ENCODE results near the gene DAPL1.

DAPL1 gene

GRCh38 chr2:158795195-158795924, at the start of gene DAPL1:
TSS of gene DAPL1 (plus strand) at chr2:158795317. CDS start at chr2:158795373, 56 bp downstream.
- DNase-seq = peak in 16 of 56 donors; percentile 4 to 35 (median 12)

GRCh38 chr2:158745866-158746382, 49.2 kb upstream of the DAPL1 start:
- DNase-seq = peak in 1 of 56 donors; percentile 5

- DNase-seq = no peak
These were observed 48.6 kb upstream of the DAPL1 start for GRCh38 chr2:158746488-158746887.

GRCh38 chr2:158747281-158747680, 47.8 kb upstream of the DAPL1 start:
- no peak for DNase-seq

GRCh38 chr2:158748926-158749590, 46.1 kb upstream of the DAPL1 start:
- no peak for DNase-seq

- DNase-seq = no peak
These were observed 44.5 kb upstream of the DAPL1 start for GRCh38 chr2:158750458-158751125.

- DNase-seq = peak in 36 of 56 donors; percentile 9 to 68 (median 40)
These were observed 41.2 kb upstream of the DAPL1 start for GRCh38 chr2:158753641-158754611.

- DNase-seq = no peak
These were observed 39.6 kb upstream of the DAPL1 start for GRCh38 chr2:158755310-158756087.

GRCh38 chr2:158756331-158756730, 38.8 kb upstream of the DAPL1 start:
- DNase-seq = no peak

GRCh38 chr2:158756976-158757375, 38.1 kb upstream of the DAPL1 start:
- peak in 3 of 56 donors; percentile 6 to 39 (median 15) for DNase-seq

- DNase-seq = peak in 1 of 56 donors; percentile 9
These were observed 34.2 kb upstream of the DAPL1 start for GRCh38 chr2:158760887-158761286.

- no peak for DNase-seq
These were observed 33.5 kb upstream of the DAPL1 start for GRCh38 chr2:158761621-158762020.

- DNase-seq = no peak
These were observed 32.8 kb upstream of the DAPL1 start for GRCh38 chr2:158762336-158762735.

GRCh38 chr2:158766524-158766923, 28.6 kb upstream of the DAPL1 start:
- DNase-seq = no peak

GRCh38 chr2:158772306-158773078, 22.6 kb upstream of the DAPL1 start:
- peak in 51 of 56 donors; percentile 8 to 88 (median 66) for DNase-seq

GRCh38 chr2:158773121-158773520, 22.0 kb upstream of the DAPL1 start:
- DNase-seq = peak in 21 of 56 donors; percentile 3 to 65 (median 20)

GRCh38 chr2:158774681-158775080, 20.4 kb upstream of the DAPL1 start:
- no peak for DNase-seq

- peak in 1 of 56 donors; percentile 11 for DNase-seq
These were observed 19.7 kb upstream of the DAPL1 start for GRCh38 chr2:158775273-158776027.

All from nucleus accumbens (tissue), 56 donors.